Measurements from ENCODE around the gene EPS8L1.

The EPS8L1 gene

DNA sequence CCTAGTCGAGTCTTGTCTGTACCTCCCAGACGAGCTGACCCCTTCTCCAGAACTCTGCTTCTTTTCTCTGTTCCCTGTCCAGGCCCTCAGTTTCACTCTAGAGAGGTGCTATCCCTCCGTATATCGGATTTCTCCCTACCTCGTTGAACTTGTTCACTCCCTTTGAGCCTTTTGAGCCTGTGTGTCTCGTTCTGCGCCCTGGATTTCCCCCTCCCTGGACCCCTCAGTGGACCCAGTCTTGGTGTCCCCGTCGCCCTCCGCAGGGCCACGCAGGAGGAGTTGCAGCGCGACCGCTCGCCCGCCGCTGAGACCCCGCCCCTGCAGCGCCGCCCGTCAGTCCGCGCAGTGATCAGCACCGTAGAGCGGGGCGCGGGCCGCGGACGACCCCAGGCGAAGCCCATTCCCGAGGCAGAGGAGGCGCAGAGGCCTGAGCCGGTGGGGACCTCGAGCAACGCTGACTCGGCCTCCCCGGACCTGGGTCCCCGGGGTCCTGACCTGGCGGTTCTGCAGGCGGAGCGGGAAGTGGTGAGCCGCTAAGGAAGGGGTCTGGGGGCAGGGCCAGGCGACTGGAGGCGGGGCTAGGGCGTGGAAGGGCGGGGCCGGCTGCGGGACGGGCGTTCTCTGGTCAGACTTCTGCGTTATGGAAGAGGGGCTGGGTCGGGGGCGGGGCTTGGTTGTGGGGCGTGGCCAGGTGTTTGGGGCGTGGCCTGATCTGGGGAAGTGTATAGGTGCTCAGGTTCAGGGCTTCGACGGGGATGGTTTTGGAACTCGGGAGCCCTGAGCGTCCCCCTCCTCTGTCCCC, 5.5 kb downstream of the EPS8L1 start:
- DNase-seq = peak; percentile 80

DNA sequence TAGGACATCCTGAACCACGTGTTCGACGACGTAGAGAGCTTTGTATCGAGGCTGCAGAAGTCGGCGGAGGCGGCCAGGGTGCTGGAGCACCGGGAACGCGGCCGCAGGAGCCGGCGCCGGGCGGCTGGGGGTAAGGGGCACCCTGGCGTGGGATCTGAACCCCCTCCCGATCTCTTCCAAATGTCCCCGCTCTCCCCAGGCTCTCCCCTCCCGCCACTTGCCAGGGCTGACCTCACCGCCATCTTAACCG, 6.0 kb downstream of the EPS8L1 start:
- no peak for DNase-seq

DNA sequence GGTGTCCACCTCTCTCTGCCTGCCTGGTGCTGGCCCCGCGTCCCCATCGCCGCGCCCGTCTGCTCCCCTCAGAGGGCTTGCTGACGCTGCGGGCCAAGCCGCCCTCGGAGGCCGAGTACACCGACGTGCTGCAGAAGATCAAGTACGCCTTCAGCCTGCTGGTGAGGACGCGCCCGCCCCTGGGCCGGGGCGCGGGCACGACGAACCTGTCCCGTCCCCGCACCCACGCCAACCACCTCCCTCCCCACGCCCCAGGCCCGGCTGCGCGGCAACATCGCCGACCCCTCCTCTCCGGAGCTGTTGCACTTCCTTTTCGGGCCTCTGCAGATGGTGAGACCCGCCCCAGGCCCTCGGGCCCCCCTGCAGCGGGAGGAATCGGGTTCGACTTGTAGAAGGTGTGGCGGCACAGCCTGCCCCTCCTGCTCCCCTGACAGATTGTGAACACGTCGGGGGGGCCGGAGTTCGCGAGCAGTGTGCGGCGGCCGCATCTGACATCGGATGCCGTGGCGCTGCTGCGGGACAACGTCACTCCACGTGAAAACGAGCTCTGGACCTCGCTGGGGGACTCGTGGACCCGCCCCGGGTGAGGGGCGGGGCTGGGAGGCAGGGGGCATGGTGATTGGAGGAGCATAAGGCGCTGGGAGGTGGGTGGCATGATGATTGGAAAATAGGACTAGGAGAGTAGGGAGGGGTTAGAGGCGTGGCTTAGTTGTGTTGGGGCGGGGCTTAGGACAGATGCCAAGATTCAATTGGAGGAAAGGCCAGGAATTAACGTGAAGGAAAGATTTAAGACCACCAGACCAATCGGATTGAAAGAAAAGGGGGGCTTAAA, 6.6 kb downstream of the EPS8L1 start:
- peak; percentile 58 for DNase-seq

DNA sequence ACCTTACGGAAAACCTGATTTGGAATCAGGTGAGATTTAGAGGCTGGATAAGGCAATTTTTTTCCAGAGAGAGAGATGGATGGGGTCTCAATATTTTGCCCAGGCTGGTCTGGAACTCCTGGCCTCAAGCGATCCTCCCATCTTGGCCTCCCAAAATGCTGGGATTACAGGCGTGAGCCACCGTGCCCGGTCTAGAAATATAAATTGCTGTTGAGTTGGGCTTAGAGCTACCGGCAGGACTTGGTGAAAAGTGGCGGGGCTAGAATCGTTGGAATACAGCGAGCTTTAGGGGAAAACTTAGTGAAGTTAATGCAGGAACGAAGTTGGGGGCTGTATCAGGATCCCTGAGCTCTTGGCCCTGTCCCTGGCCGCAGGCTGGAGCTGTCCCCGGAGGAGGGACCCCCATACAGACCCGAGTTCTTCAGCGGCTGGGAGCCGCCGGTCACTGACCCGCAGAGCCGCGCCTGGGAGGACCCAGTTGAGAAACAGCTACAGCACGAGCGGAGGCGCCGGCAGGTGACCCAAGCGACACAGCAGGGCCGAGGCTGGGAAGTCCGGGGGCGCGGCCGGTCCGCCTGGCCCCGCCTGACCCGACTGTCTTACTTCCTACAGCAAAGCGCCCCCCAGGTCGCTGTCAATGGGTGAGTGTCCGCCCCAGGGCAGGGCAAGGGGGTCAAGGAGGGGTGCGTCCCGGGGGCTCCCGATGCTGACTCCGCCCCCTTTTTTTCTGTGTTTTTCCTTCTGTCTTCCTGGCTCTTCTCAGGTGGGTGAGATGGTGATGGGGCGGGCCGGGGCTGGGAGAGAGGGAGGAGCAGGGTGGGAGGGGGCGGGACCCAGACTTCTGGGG, 7.6 kb downstream of the EPS8L1 start:
- no peak for DNase-seq

DNA sequence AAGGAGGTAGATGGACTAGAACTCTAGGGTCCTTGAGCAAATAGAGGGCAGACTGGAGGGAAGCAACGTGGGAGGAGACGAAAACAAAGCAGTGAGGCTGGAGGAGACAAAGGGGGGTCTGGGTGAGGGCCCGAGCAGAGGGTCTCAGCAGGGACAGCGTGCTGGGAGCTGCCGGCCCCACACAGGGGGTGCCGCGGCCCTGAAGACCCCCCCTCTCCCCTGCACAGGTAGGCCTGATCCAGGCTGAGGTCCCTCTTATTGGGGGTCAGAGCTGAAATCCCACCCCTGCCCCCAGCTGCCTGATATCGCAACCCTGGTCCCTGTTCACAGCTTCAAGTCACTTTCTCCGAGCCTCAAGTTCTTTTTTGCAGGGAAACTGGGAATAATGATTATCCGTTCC, 8.7 kb downstream of the EPS8L1 start:
- no peak for DNase-seq

DNA sequence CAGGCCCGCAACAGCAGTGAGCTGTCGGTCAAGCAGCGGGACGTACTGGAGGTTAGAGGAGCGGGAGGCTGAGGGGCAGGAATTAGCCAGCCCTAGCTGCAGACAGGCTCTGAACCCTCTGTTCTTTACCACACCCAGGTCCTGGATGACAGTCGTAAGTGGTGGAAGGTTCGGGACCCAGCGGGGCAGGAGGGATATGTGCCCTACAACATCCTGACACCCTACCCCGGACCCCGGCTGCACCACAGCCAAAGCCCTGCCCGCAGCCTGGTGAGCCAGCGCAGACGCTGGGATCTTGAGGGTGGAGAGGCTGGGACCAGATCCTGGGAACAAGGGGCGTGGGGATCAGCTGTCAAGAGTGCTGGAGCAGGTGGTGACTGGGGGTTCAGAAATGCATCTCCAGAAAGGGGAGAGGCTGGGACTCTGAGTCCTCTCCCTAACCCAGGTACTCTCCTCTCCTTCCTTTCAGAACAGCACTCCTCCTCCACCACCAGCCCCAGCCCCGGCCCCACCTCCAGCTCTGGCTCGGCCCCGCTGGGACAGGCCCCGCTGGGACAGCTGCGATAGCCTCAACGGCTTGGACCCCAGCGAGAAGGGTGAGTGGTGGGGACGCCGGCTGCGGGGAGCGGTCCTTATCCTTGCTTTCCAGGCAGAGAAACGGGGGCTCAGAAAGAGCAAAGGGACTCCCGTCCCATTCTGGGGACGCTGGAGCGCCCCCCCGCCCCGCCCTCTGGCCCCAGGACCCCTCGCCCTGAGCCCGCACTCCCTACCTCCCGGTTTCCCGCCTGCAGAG, 10.4 kb downstream of the EPS8L1 start:
- DNase-seq = no peak

DNA sequence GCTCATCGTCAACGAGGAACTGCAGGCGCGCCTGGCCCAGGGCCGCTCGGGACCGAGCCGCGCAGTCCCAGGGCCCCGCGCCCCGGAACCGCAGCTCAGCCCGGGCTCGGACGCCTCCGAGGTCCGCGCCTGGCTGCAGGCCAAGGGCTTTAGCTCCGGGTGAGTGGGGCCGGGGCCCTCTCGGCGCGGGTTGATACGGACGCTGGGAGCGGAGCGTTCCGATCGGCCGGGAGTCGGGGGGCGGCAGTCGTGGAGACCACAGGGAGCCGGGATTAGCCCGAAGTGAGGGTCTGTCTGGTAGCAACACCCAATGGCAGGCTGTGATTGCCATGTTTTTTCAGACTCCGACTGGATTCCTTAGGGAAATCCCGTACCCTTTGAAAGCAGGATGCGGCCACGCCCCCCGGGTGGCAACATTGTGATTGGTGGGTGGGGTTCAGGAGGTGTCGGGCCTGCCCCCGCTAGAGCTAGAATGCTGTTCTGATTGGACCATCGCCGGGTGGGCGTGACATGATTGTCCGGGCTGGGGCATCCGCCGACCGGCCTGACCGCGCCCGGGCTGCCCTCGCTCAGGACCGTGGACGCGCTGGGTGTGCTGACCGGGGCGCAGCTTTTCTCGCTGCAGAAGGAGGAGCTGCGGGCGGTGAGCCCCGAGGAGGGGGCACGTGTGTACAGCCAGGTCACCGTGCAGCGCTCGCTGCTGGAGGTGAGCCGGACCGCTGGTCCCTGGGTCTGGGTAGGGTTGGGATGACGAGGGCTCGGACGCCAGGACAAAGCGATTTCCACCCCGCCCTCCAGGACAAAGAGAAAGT, 11.3 kb downstream of the EPS8L1 start:
- peak; percentile 59 for DNase-seq

DNA sequence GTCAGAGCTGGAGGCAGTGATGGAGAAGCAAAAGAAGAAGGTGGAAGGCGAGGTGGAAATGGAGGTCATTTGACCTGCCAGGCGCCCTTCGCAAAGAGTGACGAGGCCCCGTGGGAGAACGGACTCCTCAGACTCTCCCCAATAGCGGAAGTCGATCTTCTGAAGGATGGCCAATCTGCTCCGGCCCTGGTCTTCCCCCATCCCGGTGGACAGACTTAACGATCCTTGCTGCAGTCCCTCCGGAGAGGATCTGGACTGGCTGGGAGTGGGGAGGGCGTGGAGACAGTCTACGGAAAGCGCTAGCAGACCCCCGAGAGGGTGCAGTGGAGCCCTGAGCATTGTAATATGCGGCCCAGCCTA, 11.9 kb downstream of the EPS8L1 start:
- DNase-seq = no peak

DNA sequence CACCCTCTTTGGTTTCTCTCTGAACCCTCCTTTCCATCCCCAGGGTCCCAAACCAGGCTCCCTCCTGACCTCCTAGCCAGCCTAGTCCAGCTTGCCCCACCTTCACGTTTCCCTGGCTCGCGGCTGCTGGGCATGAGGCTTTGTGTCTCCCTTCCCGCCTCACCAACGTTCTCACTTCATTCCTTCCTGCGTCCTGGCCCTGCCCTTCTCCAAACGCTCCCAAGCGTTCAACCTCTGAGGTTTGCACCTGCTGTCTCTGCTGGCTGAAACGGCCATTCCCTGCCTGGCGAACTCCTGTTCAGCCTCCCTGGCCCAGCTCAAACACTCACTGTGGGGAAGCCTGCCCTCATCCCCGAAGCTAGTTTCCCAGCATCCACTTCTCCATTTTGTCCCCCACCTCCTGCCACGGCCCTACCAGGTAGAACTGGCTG, 12.4 kb downstream of the EPS8L1 start:
- DNase-seq = no peak

DNA sequence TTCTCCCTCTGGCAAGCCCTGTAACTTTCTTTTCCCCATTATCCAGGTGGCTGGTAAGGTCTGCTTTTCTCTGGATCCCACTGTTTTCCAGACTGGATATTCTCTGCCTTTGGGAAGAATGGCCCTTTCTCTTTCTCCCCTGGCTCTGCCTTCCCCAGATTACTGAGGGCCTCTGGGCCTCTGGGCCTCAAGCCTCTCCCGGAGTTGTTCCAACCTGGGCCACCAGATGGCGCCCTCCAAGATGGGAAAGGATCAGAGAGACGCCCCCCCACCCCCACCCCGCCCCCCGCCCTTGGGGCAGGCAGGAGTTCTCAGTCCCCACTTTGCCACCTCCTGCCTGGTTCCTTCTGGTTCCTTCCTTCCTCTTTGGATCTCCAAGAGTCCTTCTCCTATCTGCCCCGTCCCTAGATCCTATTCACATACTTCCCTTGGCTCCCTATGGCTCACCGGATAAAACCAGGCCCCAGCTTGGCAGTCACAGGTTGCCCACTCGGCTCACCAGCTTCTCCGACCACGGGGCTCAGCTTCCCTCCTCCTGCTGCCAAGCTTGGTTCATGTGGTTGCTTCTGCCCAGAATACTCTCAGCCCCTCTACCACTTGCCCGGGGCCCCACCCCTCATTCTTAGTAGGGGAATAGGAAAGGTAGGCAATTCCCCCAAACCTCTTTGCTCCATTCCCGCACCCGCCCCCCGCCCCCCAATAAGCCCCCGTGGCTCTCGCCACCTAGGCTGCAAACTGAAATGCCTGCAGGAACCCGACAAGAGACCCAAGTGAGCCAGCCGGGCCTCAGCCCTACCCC, 13.1 kb downstream of the EPS8L1 start:
- peak; percentile 82 for DNase-seq

DNA sequence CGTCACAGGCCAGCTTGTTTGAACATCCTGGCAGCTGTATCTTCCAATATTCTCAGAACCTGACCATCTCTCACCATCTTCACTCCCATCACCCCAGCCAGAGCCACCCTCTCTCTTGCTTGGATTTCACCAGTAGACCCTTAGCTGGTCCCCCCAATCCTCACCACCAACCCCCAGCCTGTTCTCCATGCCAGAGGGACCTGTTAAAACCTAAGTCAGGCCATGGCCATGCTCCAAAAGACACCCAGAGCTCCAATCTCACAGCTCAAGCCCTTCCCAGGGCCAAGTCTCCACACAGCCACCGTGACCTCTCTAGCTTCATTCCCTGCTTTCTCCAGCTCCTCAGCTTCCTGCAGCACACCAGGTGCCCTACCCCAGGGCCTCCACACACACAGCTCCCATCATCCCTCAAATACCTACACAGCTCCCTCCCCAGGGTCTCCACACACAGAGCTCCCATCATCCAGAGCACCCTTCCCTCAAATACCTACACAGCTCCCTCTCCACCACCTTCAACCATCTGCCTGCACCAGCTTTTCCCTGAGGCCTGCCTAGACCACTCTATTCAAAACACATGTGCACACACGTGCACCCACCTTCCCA, 13.8 kb downstream of the EPS8L1 start:
- no peak for DNase-seq

DNA sequence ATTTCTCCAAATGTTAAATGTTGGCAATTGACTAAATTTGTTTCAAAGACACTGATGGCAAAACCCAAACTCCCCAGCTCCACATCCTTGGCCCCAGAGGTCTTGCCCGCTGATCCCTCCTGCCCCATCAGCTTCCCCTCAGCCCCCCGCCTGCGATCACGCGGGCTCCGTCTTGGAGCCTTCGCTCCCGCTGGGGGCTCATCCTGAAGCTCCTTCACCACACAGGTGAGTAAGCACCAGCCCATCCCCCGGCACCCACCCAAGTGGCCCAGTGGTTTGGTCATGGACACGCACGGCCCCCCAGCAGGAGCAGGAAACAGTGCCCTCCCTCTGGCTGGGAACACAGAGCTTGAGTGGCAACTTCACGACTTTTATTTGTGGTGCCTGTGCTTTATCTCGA, 14.9 kb downstream of the EPS8L1 start:
- DNase-seq = no peak

DNA sequence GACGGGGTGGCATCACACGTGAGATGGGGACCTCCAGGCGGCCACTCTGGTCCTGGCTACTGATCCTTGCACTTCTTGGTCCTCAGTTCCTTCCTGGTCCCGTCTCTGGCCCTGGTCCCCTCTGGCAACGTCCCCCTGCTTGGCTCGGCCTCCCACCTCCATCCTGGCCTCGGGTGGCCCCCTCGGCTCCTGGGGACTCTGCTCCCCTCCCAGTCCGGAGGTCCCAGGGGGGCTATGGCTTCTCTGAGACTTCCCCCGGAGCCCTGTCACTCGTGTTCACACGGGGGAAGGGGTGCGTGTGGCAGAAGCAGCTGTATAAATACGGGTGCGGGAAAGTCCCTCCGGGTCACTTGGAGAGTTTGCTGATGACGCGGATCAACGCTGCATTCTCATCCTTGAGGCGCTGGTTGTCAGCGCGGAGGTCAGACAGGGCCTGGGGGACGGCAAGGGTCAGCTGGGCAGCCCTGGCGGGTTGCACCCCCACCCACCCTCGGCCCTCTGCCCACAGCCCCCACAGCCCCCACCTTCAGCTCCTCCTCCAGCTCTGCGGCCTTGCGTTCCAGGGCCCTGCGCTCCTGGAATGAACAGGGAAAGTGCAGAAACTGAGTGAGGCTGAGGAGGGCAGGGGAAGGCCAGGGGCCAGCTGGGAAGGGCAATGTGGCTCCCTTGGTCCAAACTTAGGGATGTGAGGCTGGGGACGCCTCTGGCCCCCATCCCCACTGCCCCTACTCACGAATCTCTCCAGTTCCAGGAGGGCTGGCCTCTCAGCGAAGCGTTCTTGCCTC, 15.6 kb downstream of the EPS8L1 start:
- DNase-seq = no peak

DNA sequence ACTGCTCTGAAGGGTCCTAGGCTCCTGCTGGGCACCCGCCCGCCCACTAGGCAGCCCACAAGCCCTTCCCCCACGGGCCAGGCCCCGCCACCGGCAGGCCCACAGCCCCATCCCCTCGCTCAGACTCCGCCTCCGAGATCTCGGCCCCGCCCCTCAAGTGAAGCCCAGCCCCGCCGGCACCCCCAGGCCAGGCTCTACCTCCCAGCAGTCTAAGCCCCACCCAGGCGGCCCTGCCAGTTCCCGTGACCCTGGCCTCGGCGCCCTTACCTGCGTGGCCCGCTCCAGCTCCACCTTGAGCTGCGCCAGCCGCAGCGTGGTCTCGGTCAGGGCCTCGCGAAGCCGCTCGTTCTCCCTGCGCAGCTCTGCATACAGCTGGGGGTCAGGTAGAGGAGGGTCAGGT, 16.3 kb downstream of the EPS8L1 start:
- no peak for DNase-seq

DNA sequence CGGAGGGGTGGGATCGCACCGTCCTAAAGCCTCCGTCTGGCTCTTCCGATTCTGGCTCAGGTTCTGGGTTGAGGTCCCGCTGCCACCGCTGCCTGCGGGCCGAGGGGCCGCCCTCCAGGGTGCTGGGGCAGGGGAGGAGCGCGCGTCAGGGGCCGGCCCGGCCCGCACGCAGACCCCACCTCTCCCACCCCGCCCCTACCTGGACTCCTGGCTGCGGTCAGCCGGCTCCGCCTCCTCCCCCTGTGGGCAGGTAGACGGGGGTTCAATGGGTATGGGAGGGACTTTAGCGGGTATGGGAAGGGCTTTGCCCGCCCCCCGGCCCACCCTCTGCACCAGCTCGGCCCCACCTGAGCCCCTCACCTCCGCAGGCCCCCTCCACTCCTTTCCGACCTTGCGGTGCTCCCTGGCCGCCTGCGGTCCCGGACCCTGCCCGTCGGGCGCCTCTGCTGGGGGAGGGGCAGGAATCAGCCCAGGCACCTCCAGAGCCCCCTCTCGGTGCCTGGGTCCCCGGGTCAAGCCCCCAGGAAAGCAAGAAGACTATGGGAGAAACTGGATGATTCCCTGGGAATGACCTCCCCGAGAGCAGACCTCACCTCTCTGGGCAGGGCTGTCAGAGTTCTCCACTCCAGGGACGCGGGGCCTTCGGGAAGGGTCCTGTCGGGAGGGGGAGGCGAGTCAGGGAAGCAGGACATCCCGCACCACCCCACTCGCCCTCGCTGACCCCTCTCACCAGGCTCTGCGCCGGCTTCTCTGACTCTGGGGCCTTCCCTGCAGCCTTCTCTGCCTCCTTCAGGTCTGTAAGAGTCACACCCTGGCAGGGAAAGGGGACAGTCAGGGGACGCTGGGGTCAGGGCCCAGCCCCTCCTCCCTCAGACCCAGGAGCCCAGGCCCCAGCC, 17.0 kb downstream of the EPS8L1 start:
- DNase-seq = no peak

DNA sequence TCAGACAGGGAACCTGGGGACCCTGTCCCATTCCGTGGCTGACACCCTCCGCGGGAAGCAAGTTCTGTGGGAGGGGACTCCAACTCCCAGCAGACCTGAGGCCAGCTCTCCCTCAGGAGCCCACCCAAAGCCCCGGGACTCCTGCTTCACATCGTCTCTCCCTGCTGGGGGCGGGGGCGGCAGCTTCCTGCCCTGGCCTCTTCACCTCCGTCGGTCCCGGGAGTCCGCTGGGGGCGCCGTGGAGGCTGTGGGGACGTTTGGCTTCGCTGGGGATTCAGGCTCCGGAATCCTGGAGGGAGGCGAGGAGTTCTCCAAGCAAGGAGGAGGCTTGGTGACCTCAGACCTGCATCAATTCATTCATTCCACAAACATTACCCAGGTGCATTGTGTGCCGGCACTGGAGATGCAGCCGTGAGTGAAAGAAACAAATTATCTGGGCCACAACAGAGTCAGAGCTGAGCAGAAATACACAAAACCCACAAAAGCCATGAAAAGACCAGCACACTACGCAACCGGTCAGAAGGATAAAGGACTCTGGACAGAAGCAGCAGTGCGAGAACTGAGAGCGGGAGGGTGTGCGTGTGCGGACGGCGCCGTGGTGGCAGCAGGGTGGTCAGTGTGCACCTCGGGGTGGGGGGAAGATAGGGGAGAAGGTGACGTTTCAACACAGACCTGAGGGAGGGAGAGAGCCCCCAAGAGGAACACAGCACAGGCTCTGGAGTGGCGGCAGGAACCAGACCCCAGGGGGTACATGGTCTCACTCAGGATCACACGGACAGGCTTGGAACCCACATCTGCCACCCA, 19.0 kb downstream of the EPS8L1 start:
- DNase-seq = no peak

DNA sequence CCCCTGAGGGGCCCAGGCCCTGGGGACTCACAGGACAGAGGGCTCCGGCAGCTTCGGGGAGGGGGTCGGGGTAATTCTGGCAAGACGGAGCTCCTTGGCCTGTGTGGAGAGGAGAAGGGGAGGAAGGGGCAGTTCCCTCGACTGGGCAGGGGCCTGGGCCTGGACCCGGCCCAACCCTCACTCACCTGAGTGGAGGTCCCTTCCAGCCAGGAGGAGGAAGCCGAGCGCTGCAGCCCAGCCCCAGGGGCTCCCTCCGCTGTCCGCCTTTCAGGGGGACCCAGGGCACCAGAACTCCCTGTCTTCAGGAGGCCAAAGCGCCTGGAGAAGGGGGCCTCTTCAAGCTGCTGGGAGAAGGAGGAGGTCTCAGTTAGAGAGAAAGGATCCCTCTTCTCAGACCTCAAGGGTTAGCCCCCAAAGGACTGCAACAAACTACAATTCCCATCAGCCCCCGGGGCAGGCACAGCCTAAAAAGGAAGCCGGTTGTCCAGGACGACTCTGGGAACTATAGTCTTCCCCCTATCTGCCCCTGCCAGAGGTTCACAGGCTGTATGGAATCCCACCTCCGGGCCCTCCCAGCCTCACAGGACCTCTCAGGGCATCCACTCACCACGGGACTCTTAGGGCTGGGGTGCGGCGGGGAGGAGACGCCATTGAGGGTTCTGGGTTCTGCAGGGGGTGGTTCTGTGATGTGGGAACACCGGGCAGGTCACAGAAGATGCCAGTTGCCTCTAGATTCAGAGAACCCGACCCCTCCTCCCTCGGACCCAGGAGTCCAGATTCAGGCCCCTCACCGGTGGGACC, 19.8 kb downstream of the EPS8L1 start:
- DNase-seq = no peak
